AG10803 (cell line): ENCODE results near the gene CENPT.

ENCODE experiments used
- DNase-seq: peaks from one replicate; pipeline ENCODE4 v3.0.0; 2010; ENCODE audit warnings: low read depth
- H3K4me3 ChIP-seq: 2 replicates; pipeline ENCODE4 v1.5.1; 2011; ENCODE audit warnings: mild to moderate bottlenecking, low read length, control low read depth
- TF ChIP-seq, protein P1 (sequence below): conservative IDR thresholded peaks from 2 replicates; pipeline ENCODE4 v1.5.1; 2011; ENCODE audit warnings: mild to moderate bottlenecking, low read length, control low read depth, inconsistent platforms

Gene CENPT

GRCh38 chr16:67874372-67874771 lies 26.9 kb upstream of the CENPT start:
- H3K4me3 ChIP-seq: peak overlapping the region; percentile 91
- DNase-seq: no peak
- TF ChIP-seq, protein P1, sequence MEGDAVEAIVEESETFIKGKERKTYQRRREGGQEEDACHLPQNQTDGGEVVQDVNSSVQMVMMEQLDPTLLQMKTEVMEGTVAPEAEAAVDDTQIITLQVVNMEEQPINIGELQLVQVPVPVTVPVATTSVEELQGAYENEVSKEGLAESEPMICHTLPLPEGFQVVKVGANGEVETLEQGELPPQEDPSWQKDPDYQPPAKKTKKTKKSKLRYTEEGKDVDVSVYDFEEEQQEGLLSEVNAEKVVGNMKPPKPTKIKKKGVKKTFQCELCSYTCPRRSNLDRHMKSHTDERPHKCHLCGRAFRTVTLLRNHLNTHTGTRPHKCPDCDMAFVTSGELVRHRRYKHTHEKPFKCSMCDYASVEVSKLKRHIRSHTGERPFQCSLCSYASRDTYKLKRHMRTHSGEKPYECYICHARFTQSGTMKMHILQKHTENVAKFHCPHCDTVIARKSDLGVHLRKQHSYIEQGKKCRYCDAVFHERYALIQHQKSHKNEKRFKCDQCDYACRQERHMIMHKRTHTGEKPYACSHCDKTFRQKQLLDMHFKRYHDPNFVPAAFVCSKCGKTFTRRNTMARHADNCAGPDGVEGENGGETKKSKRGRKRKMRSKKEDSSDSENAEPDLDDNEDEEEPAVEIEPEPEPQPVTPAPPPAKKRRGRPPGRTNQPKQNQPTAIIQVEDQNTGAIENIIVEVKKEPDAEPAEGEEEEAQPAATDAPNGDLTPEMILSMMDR: no peak

DNA sequence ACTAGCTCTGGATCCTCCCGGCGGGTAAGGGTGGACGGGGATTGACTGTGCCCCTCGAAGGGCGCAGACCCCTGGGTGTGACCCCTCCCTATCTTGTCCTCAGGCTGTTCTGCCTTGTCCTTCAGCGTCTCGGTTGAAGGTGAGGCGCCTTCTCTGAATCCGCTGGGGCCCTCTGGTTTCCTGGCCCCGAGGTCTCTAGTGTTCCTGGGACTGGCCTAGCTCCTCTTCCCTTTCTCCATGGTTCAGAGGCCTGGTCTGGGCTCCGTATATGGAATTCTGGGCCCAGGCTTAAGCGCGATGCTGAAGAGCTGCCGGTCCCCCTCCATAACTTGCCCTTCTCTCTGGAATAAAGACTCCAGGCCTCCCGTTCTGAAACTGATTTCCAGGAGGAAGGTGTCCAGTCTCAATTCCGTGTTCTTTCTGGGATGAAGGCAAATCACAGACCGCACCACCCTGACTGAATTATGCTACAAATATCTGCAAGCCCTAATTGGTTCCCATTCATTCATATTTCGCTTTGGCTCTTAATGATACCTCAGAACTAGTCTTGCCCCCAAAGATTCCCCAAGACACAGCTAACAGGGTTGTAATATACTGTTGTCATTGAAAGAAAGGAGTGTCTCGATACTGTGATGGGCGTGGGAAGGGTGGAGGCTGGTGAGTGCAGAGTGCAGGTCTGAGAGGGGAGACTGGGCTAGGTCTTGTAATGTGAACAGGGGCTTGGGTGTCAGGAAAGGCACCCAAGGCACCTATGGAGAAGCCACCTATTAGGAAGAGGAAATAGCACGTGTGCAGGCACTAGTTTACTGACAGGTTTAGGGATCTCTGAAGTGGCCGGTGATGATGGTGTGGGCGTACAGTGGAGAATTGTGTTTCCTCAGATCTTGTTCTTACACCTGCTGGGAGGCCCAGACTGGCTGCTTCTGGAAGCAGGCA lies 26.2 kb upstream of the CENPT start:
- TF ChIP-seq, protein P1: no peak
- peak; percentile 18 for DNase-seq
- peak overlapping the region; percentile 91 for H3K4me3 ChIP-seq

DNA sequence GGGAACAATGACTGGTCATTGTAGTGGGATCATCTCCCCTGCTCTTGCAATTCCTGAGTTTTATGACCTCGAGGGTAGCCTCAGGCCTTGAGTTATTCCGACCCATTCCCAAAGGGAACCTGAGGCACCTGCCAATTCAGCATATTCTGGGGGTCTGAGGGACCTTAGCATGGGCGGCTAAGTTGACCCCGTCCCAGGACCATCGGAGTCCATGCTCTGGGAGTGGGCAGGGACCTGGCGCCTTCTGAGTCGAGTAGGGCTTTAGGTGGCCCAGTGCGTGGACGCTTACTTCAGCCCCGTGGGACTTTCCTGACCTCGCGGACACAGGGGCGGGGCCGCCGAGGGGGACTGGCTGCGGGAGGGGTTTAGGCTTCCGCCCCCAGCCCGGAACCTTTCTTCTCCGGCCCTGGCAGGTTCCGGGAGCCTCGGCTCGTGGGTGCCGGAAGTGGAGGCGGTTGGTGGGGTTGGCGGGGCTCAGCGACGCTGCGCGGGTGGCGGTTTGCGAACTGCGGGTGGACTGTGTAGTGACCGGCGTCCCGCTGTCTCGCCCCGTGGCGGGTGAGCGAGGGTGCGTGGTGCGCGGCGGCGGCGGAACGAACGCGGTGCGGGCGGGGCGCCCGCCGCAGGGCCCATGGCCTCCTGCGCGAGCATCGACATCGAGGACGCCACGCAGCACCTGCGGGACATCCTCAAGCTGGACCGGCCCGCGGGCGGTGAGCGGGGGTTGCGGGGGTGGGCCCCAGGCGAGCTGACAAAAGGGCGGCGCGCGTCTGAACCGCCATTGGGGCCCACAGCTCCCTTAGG lies 25.3 kb upstream of the CENPT start, which contains the start of gene EDC4:
Gene EDC4 (plus strand): TSS at position 422 of the 804 bp plus-strand sequence. CDS start 210 bp downstream, at position 632.
- DNase-seq: peak; percentile 79
- peak within 1 kb of the TSS; percentile 91 for H3K4me3 ChIP-seq
- TF ChIP-seq, protein P1: no peak

- TF ChIP-seq, protein P1: no peak
- DNase-seq: no peak
- peak overlapping the region; percentile 91 for H3K4me3 ChIP-seq
Measured at GRCh38 chr16:67872131-67872630, 24.7 kb upstream of the CENPT start.

- no peak for DNase-seq
- no peak overlapping the region for H3K4me3 ChIP-seq
- TF ChIP-seq, protein P1: no peak
Measured at GRCh38 chr16:67871256-67871655, 23.8 kb upstream of the CENPT start.

- TF ChIP-seq, protein P1: no peak
- H3K4me3 ChIP-seq: no peak overlapping the region
- no peak for DNase-seq
Measured at GRCh38 chr16:67869653-67870052, 22.2 kb upstream of the CENPT start.
